Breast epithelium (tissue), 4 donors: ENCODE results near the gene SFXN5. TPM values are rescaled to one million over a fixed set of nuclear protein-coding genes. Genes with fewer than 3 reads are reported as not detected.

Experiments
- DNase-seq, 2 donors: peaks; one replicate each; pipeline ENCODE4 v3.0.0-alpha.2; 2019; ENCODE audit warnings: low spot score in 2 of 2
- H3K27ac ChIP-seq, 2 donors: fragments of 200-600 bp; sonication (generic) in 1 of 2; one replicate each; pipeline ENCODE4 v1.5.1; 2016 to 2019; ENCODE audit warnings: mild to moderate bottlenecking in 1 of 2
- H3K27me3 ChIP-seq, 2 donors: fragments of 200-600 bp; sonication (generic) in 1 of 2; one replicate each; pipeline versions ENCODE4 v1.5.1 to v1.6.0; 2017 to 2019; ENCODE audit warnings: control low read depth in 1 of 2, mild to moderate bottlenecking in 1 of 2
- H3K36me3 ChIP-seq: fragments of 200-600 bp; one replicate; pipeline ENCODE4 v1.5.1; 2019
- H3K4me1 ChIP-seq, 2 donors: fragments of 200-600 bp; sonication (generic); one replicate each; pipeline ENCODE4 v1.5.1; 2016 to 2019; ENCODE audit warnings: control low read depth in 1 of 2
- H3K4me3 ChIP-seq, 3 donors: fragments of 200-600 bp; sonication (generic); 1 replicate in 2 of 3; 2 replicates in 1 of 3; pipeline ENCODE4 v1.5.1; 2016 to 2019; ENCODE audit warnings: mild to moderate bottlenecking in 3 of 3, moderate library complexity in 2 of 3
- H3K9me3 ChIP-seq, 2 donors: fragments of 200-600 bp; sonication (generic) in 1 of 2; one replicate each; pipeline ENCODE4 v1.5.1; 2016 to 2019; ENCODE audit warnings: control low read depth in 1 of 2
- POLR2A ChIP-seq: fragments of 450-650 bp; IDR thresholded peaks from one replicate; pipeline ENCODE4 v1.6.1; 2016; ENCODE audit warnings: antibody characterized with exemption, mild to moderate bottlenecking, moderate library complexity
- POLR2AphosphoS5 ChIP-seq, 3 donors: sonication (generic); formaldehyde crosslinking; IDR thresholded peaks; one replicate each; pipeline ENCODE4 v1.6.1; 2017; ENCODE audit warnings: antibody characterized with exemption in 3 of 3
- intact Hi-C: fragments of 100-400 bp; cut with DNase I; formaldehyde crosslinking; loops from one replicate; pipeline ENCODE4 v1.15.1; 2023; ENCODE audit warnings: low total_unique reads
- total RNA-seq, 3 donors: library from RNA; depleted of rRNA; stranded (reverse); fragments of >200 nt; gene quantifications; one replicate each; pipeline ENCODE4 v1.1.0, GENCODE V29; 2016
- TF ChIP-seq, protein P1 (sequence below), 3 donors: fragments of 450-650 bp; IDR thresholded peaks; one replicate each; pipeline ENCODE4 v1.5.1; 2016 to 2017; ENCODE audit warnings: antibody characterized with exemption in 3 of 3, mild to moderate bottlenecking in 3 of 3, moderate library complexity in 3 of 3

SFXN5 gene
- total RNA-seq, 3 donors from 2014 or later: 6.7 to 19.6 (median 12.8) TPM

DNA sequence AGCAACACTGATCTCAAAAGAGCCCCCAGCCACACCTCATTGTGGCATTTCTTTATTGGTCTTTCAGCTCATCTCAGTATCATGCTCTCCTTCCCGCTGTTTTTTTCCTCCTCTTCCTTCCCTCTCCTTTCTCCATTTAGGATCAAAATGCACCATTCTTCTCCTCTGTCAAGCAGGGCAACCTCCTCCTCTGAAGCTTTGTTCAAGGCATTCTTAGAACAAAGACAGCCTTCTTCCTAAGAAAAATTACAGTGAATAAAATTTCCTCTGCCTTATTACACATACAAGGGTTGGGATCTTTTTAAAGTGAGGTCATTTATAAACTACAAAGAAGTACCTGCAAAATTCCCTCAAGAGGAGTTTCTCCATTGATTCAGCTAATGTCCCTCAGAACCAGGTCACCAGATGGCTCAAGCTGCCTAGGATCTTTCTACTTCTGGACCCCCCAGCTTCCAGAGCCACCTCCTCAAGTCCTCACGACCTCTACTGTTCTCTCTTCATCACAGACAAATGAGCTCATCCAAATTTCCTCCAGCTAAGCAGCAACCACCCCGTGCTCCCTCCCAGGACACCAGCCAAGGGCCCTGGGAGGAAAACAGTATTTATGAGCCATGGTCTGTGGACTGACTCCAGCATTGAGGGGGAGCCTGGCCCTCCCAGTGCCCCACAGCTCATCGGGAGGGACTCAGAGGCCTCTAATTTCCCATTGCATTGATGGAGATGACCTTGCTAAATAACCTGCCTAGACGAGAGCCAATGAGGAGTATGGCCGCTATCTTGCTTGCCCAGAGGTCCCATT lies 18.0 kb downstream of the SFXN5 start:
- intact Hi-C loops: no loop called here
- no peaks in the 10 kb centered on the region for H3K36me3 ChIP-seq
- H3K4me3 ChIP-seq: no peak overlapping the region
- no peaks in the 10 kb centered on the region for H3K27me3 ChIP-seq
- peaks cover 4 to 8% of the 10 kb centered on the region in 2 donors for H3K9me3 ChIP-seq
- DNase-seq: no peak
- H3K27ac ChIP-seq: no peak overlapping the region
- no peaks in the 10 kb centered on the region for H3K4me1 ChIP-seq
- TF ChIP-seq, protein P1, sequence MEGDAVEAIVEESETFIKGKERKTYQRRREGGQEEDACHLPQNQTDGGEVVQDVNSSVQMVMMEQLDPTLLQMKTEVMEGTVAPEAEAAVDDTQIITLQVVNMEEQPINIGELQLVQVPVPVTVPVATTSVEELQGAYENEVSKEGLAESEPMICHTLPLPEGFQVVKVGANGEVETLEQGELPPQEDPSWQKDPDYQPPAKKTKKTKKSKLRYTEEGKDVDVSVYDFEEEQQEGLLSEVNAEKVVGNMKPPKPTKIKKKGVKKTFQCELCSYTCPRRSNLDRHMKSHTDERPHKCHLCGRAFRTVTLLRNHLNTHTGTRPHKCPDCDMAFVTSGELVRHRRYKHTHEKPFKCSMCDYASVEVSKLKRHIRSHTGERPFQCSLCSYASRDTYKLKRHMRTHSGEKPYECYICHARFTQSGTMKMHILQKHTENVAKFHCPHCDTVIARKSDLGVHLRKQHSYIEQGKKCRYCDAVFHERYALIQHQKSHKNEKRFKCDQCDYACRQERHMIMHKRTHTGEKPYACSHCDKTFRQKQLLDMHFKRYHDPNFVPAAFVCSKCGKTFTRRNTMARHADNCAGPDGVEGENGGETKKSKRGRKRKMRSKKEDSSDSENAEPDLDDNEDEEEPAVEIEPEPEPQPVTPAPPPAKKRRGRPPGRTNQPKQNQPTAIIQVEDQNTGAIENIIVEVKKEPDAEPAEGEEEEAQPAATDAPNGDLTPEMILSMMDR (IDR thresholded peaks at IDR 0.05): no peak
- no peak for TF ChIP-seq POLR2AphosphoS5 (IDR thresholded peaks at IDR 0.05)
- TF ChIP-seq POLR2A: no peak

DNA sequence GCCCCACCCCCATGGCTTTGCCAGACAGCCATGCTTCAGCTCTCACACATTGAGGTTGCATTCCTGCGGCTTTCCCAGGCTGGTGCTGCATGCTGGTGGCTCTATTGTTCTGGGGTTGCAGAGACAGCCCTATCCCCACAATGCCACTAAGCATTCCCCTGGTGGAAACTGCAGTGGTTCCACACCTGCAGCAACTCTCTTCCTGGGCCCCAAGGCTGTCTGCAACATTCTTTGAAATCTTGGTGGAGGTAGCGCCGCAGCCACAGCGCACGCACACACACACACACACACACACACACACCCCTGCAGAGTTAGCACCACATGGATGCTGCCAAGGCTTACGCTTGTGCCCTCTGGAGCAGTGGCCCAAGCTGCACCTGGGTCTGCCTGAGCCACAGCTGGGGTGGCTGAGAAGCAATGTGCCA lies 21.4 kb downstream of the SFXN5 start:
- TF ChIP-seq POLR2A: no peak
- TF ChIP-seq, protein P1 (IDR thresholded peaks at IDR 0.05): no peak
- TF ChIP-seq POLR2AphosphoS5 (IDR thresholded peaks at IDR 0.05): no peak
- intact Hi-C loops: no loop called here
- no peaks in the 10 kb centered on the region for H3K27me3 ChIP-seq
- no peak for DNase-seq
- H3K36me3 ChIP-seq: no peaks in the 10 kb centered on the region
- H3K4me1 ChIP-seq: no peaks in the 10 kb centered on the region
- H3K4me3 ChIP-seq: no peak overlapping the region
- H3K27ac ChIP-seq: no peak overlapping the region
- H3K9me3 ChIP-seq: no peaks in the 10 kb centered on the region

DNA sequence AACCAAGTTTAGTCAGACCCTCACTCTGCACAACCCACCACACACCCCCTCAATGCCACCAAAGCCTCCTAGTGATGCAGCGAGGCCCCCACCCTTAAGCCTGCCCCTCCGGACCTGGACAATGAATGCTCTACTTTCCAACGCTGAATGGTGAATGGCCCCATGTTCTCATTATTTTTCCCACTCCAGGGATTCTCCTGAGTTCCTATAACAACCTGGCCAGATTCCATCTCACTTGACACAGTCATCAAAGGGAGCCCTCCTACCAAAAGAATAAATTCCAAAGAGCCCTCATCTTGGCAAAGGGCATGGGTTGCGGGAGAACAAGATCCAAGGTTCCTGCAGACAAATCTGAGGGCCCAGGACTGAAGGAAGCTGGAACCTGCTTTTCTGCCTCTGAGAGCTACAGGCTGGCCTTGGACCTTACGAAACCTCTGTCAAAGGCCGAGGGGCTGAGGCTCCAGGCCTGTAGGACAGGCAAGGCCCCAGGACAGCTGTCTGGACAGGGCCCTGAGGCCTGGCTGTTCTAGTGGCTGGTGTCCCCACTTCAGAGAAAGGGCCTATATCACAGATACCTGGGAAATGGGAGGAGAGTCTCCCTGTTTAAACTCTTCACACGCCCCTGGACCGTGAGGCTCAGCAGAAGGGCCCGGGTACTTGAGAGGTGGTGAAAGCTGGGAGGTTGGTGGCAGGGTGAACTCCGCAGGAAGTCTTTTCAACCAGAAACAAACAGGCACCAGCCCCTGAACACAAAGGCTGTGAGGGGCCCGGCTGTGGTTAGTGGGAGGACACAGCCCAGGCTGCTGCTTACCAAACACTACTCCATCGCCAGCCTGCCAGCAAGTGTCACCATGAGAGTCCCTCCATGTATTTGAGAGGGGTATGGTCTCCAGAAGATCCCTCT lies 27.3 kb downstream of the SFXN5 start:
- TF ChIP-seq POLR2AphosphoS5 (IDR thresholded peaks at IDR 0.05) (no peak), POLR2A (no peak)
- TF ChIP-seq, protein P1 (IDR thresholded peaks at IDR 0.05): no peak
- Histone ChIP-seq H3K4me1 (no peaks in the 10 kb centered on the region), H3K36me3 (no peaks in the 10 kb centered on the region), H3K9me3 (no peaks in the 10 kb centered on the region), H3K27ac (no peak overlapping the region), H3K4me3 (no peak overlapping the region), H3K27me3 (no peaks in the 10 kb centered on the region)
- intact Hi-C loops: no loop called here
- DNase-seq: no peak

DNA sequence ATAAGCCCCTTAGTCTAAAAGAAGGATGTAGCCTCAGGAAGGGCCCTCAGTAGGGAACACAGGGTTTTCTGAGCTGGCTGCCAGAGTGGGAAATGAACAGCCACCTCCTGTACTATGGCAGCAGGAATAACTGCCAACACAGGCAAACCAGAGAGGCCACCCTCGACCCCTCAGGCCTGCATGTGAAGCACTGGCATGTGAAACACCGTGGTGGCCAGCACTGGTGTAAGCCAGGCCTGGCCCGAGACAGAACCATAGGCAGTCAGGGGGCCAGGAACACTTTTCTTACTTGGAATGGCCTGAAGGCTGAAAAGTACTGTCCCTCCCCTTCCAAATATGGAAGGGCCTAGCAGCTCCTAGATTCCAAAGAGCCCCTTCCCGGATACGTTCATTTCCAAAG lies 28.2 kb downstream of the SFXN5 start:
- no peak for TF ChIP-seq POLR2AphosphoS5 (IDR thresholded peaks at IDR 0.05)
- TF ChIP-seq POLR2A: no peak
- TF ChIP-seq, protein P1 (IDR thresholded peaks at IDR 0.05): no peak
- no peak overlapping the region for H3K4me3 ChIP-seq
- no peaks in the 10 kb centered on the region for H3K4me1 ChIP-seq
- intact Hi-C loops: no loop called here
- H3K9me3 ChIP-seq: no peaks in the 10 kb centered on the region
- no peaks in the 10 kb centered on the region for H3K27me3 ChIP-seq
- no peak overlapping the region for H3K27ac ChIP-seq
- DNase-seq: no peak
- no peaks in the 10 kb centered on the region for H3K36me3 ChIP-seq
